ENCODE data around the gene C11orf58. TPM values are rescaled to one million over a fixed set of nuclear protein-coding genes. Genes with fewer than 3 reads are reported as not detected.

C11orf58 gene
- total RNA-seq, 8 experiments from 2014 or later, result 139 to 288 (median 174) TPM

DNA sequence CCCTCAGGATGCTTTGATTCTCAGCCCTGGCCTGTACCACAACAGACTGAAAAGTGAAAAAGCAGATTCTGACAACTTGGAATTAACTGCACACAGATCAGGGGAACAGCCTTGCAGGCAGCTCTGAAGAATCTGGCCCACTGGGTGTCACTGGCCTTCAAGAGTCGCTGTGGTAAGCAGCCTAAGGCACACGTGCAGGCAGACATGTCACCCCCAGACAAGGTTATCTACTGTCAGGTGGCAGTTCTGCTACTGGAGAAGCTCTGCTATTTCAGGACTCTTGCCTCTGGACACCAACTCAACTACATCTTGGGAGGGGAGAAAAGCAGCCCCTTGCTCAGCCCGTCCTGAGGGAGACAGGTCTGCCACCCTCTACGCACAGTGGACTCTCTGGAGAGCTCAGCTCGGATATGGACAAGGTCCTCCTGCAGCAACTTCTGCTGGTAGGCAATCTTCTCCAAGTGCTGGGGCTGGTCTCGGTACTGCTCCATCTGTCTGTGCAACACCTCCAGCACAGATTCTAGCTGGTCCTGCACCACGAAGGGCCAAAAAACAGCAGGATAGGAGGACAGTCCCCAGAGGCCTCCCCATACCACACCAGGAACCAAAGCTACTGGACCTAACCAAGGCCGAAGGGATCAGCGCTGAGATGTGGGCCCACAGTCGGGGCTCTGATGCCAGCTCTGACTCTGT, 63.0 kb downstream of the C11orf58 start:
- no peak overlapping the region for H3K27ac ChIP-seq
- 73 to 100% (median 90%) methylated on average over 1 to 7 of the region's 10 CpGs; no CpG with 5 or more reads in 4 of the 10 experiments for WGBS, 10 experiments
- no peak for ATAC-seq (replicated peaks in 6 of 8)
- in situ Hi-C loops (cut with MboI; ENCODE audit: low pct_unique_long_range_greater_than_20kb in 2 of 9, low sequenced_read_pairs in 9 of 9, unreplicated experiment in 9 of 9), result loop anchor here in 1 of 9 experiments (25.0 kb wide), 1 partner anchor 286 kb away; the partner anchor contains the start of gene RPS13
- H3K4me3 ChIP-seq, result no peak overlapping the region
- H3K4me1 ChIP-seq (replicated peaks in 1 of 2), result peaks cover 8% of the 10 kb centered on the region in 2 donors

DNA sequence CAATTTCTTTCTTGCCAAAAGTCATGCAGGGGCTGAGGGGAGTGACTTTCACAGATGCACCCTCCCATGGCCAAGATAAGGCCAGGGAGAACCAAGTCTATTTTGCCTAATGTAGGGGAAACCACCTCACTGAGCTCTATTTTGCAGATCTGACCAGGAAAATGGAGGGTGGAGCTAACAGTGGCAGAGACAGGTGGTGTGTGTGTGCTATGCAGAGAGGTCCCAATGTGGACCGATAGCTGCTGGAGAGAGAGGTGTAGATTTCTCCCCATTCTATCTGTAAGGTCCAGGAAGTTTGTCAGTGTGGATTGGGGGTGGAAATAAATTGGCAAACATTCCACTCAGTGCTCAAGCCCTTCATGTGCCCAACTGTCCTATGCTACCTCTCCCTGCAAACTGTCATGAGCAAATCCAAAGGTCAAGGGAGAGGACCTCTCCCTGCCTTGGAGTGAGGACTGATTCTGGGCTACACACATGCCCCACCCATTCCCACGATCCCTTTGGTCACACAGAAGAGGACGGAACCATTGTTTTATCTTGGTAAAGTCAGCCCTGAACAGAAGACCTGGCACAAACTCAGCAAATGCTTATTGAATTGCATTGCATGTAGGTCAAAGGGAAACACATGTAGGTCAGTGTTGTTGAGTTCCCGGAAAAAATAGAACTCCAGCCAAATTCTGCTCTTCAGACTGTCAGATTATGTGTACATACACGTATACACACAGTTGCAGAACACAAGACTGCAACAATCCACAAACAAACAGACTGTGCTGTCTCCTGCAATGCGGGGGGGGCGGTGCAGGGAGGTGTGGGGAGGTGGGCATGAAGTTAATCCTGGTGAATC, 65.9 kb downstream of the C11orf58 start:
- no peak overlapping the region for H3K27ac ChIP-seq

DNA sequence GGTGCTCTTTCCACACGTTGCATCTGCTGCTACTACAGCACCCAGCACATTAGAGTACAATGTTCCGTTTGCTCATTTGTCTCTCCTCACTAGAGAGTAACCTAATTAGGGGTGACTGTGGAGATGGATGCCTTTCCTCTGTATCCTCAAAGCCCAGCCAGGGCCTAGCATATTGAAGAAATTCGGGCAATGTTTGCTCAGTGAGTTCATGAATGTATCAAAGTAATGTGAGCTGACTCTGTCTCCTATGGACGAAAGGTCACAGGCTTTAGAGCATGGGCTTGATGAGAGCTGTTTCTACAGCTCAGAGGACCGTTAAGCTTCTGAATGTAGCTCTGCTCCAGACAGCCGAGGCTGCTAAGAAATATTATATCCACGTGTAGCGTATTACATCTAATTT, 67.5 kb downstream of the C11orf58 start:
- in situ Hi-C loops (cut with MboI; ENCODE audit: low pct_unique_long_range_greater_than_20kb in 2 of 9, low sequenced_read_pairs in 9 of 9, unreplicated experiment in 9 of 9), result loop anchor here in 1 of 9 experiments (25.0 kb wide), 1 partner anchor 281 kb away; the partner anchor contains the start of gene RPS13
- ATAC-seq (replicated peaks in 6 of 8), result peak in 4 of 8 experiments; percentile 14 to 80 (median 48)

More for the DNA sequence above, 65.9 kb downstream of the C11orf58 start:
- ATAC-seq (replicated peaks in 6 of 8), result peak in 4 of 8 experiments; percentile 22 to 72 (median 32)
- in situ Hi-C loops (cut with MboI; ENCODE audit: low pct_unique_long_range_greater_than_20kb in 2 of 9, low sequenced_read_pairs in 9 of 9, unreplicated experiment in 9 of 9), result loop anchor here in 1 of 9 experiments (25.0 kb wide), 1 partner anchor 283 kb away; the partner anchor contains the start of gene RPS13
- WGBS, 10 experiments, result 39 to 100% (median 83%) methylated on average over 1 to 5 of the region's 7 CpGs; no CpG with 5 or more reads in 3 of the 10 experiments
- Histone ChIP-seq H3K4me3 (no peak overlapping the region), H3K4me1 (replicated peaks in 1 of 2) (peaks cover 8% of the 10 kb centered on the region in 2 donors)

DNA sequence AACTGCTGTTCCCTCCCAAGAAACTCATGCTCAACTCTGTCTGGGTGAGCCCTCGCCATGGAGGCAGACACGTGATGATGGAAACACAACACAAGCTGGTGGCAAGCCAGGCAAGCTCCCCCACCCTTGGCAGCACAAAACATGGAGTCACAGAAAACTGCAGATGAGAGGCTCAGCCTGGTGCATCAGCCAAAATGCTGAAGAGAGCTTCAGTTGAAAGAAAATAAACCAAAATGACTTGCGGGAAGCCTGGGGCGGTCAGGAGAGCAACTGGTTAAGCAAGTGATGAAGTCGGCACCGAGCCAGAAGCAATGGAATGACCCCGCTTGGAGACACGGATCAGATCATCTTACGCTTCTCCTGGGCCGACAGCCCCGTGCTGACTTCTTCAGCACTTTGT, 68.3 kb downstream of the C11orf58 start:
- no peak overlapping the region for H3K4me3 ChIP-seq
- H3K4me1 ChIP-seq (replicated peaks in 1 of 2), result peaks cover 8% of the 10 kb centered on the region in 2 donors
- 12 to 100% (median 83%) methylated on average over 2 to 9 of the region's 11 CpGs; no CpG with 5 or more reads in 1 of the 10 experiments for WGBS, 10 experiments
- in situ Hi-C loops (cut with MboI; ENCODE audit: low pct_unique_long_range_greater_than_20kb in 2 of 9, low sequenced_read_pairs in 9 of 9, unreplicated experiment in 9 of 9), result loop anchor here in 1 of 9 experiments (25.0 kb wide), 1 partner anchor 281 kb away; the partner anchor contains the start of gene RPS13
- no peak overlapping the region for H3K27ac ChIP-seq
- peak in 2 of 8 experiments; percentile 34 to 57 for ATAC-seq (replicated peaks in 6 of 8)

More for the DNA sequence above, 67.5 kb downstream of the C11orf58 start:
- H3K4me1 ChIP-seq (replicated peaks in 1 of 2), result peaks cover 8% of the 10 kb centered on the region in 2 donors
- 66 to 94% (median 72%) methylated on average over 2 to 6 of the region's 8 CpGs; no CpG with 5 or more reads in 3 of the 10 experiments for WGBS, 10 experiments
- no peak overlapping the region for H3K27ac ChIP-seq
- no peak overlapping the region for H3K4me3 ChIP-seq

DNA sequence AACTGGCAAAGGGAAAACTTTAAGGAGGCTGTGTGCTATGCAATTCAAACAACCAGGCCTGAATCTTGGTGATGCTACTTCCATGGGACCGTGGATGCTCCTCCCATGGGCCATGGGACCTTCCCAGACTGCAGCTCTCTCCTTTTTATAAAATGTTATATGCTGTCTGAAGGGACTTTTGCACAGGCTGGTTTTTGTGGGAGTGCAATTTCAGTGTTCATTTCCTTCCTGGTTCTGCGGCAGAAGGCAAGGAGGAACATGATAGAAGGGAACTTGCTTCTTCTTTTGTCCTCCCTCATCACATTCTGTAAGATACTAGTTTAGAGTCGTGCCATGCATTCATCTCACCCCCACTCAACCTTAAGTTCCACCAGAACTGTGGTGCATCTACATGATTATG, 68.9 kb downstream of the C11orf58 start:
- in situ Hi-C loops (cut with MboI; ENCODE audit: low pct_unique_long_range_greater_than_20kb in 2 of 9, low sequenced_read_pairs in 9 of 9, unreplicated experiment in 9 of 9), result loop anchor here in 1 of 9 experiments (25.0 kb wide), 1 partner anchor 280 kb away; the partner anchor contains the start of gene RPS13
- ATAC-seq (replicated peaks in 6 of 8), result peak in 2 of 8 experiments; percentile 13 to 27
- Histone ChIP-seq H3K27ac (no peak overlapping the region), H3K4me1 (replicated peaks in 1 of 2) (peaks cover 8% of the 10 kb centered on the region in 2 donors), H3K4me3 (no peak overlapping the region)
- 21 to 100% (median 80%) methylated on average over 1 to 3 of the region's 3 CpGs; no CpG with 5 or more reads in 1 of the 10 experiments for WGBS, 10 experiments

All from motor neuron (in vitro differentiated cells).